GM12891 (cell line): ENCODE data around the gene FGF13.

Experiments used
- DNase-seq: peaks from one replicate; pipeline ENCODE4 v3.0.0; 2011; ENCODE audit warnings: low spot score; ENCODE audit not compliant: insufficient read length
- FAIRE-seq: peaks from 2 replicates; lab custom pipeline; 2011; peaks lifted over from hg19 to GRCh38; lab: Jason Lieb, UNC
- PAX5 ChIP-seq: IDR thresholded peaks from 2 replicates; pipeline ENCODE4 v1.6.1; 2011; ENCODE audit warnings: low read length, moderate library complexity, mild to moderate bottlenecking; ENCODE audit not compliant: insufficient read depth, severe bottlenecking
- POLR2A ChIP-seq: IDR thresholded peaks from 2 replicates; pipeline ENCODE4 v1.6.1; 2011; ENCODE audit warnings: low read depth, low read length, control low read depth
- POLR2AphosphoS5 ChIP-seq: IDR thresholded peaks from 2 replicates; pipeline ENCODE4 v1.6.1; 2011; ENCODE audit warnings: low read depth, low read length, control low read depth
- POU2F2 ChIP-seq: IDR thresholded peaks from 2 replicates; pipeline ENCODE4 v1.6.1; 2011; ENCODE audit warnings: low read depth, mild to moderate bottlenecking, control low read depth, low read length, moderate library complexity
- SPI1 ChIP-seq: IDR thresholded peaks from 2 replicates; pipeline ENCODE4 v1.6.1; 2011; ENCODE audit warnings: low read depth, low read length, control low read depth
- TAF1 ChIP-seq: IDR thresholded peaks from 2 replicates; pipeline ENCODE4 v1.6.1; 2011; ENCODE audit warnings: low read depth, low read length, control low read depth

Gene FGF13

DNA sequence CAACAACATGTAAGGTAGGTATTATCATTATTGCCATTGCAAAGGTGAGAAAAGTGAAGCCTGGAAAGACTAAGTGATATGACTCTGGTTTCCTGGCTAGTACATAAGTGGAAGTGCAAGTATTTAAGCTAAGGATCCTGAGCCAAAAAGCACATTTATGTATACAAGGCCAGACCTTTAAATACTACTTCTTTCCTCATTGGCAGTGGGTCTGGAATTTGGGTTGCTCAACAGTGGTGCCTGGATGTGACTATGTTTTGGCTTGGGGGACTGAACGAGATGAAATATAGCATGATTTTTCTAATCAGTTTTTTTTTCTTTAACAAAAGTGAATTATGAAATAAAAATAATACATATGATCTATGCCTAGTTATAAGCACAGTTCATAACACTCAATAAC, 7.4 kb upstream of the FGF13 start:
- TF ChIP-seq POLR2AphosphoS5 (no peak), POLR2A (no peak), TAF1 (no peak), POU2F2 (no peak), SPI1 (no peak), PAX5 (no peak)
- DNase-seq, result no peak
- FAIRE-seq, result no peak

DNA sequence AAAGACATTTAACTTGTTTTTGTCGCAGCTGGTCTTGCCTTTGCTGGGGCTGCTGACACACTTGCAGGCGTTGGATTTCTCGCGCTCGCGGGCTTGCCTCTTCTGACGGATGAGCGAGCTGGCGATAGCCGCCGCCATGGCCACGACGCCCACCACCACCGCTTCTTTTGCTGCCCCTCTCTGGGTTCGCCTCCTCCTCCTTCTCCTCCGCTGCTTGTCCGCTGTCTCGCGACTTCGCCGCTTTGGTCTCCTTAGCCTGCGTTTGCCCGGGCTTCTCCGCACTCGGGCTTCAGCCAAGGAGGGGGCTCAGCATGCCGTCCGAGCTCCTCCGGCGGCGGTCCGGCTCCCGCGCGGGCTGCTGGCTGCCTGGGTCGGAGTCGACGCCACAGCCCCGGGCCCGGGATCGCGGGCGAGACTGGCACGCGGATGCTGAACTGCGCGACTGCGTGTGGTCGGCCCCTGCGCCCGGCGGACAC, 613 bp downstream of the FGF13 start:
- no peak for TF ChIP-seq POU2F2
- no peak for TF ChIP-seq PAX5
- TF ChIP-seq SPI1, result no peak
- TF ChIP-seq TAF1, result no peak
- TF ChIP-seq POLR2AphosphoS5, result no peak
- no peak for FAIRE-seq
- no peak for DNase-seq

DNA sequence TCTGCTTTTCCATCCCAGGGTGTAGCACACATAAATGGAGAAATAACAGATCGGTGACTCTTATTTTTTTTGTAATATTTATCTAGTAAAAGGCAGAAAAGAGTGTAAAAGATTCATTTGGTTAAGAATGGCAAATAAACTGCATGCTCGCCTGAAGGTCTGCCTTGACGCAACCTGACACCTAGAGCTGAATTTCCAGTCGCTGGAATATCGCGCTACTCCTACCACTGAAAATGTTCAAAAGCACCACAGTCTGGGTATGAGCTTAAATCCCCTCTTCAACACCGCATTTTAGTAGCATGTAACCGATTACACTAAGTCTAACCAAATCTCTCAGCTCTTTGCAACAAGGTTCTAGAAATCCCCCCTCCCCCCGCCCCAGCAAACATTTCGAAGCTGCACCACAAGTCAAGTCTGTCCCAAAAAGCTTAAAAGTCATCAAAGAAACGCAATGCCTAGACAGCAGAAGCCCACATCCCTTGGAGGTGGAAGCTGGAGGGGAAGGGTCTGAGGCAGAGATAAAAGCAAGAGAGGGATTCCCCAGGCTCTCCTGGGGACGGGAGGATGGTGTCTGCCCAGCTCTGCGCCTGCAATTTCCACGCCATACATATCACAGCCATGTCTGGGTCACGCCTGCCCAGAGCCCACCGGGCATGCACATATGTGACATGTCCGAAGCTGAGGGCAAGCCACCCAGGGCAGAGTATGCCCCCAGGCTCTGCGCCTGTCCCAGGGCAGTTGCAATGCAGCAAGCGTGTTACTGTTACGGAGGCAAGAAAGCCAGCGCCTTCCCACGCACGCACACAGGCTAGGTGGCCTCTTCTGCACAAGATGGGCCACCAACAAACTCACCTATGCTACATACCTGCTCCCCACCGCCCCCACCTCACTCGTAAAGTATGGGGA, 1.4 kb downstream of the FGF13 start:
- DNase-seq, result no peak
- no peak for FAIRE-seq
- TF ChIP-seq POLR2A, result no peak
- TF ChIP-seq POLR2AphosphoS5, result no peak
- TF ChIP-seq PAX5, result no peak
- TF ChIP-seq POU2F2, result no peak
- TF ChIP-seq SPI1, result no peak
- no peak for TF ChIP-seq TAF1

DNA sequence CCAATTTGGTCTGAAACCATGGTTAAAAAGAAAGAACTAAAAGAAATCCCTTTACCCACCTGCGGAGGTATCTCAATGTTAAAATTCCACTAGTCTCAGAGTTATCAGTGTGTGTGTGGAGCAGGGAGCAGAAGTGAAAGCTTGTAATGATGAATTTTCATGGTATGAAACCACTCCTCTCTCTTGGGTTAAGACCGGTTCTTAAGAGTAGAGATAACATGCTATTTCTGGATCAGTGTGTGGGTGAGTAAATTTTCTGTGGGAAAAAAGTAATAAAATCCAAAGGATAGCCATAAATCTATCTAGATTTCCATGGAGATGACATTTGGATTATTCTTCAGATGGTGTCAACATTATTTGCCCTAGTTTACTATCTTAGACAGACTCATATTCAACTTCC, 3.2 kb downstream of the FGF13 start:
- DNase-seq (no peak), FAIRE-seq (no peak)
- TF ChIP-seq POU2F2 (no peak), SPI1 (no peak), TAF1 (no peak), POLR2AphosphoS5 (no peak), POLR2A (no peak), PAX5 (no peak)

GRCh38 chrX:138704596-138704995, 6.9 kb downstream of the FGF13 start:
- TF ChIP-seq POLR2A, result no peak
- no peak for FAIRE-seq

GRCh38 chrX:138704101-138704500, 7.4 kb downstream of the FGF13 start:
- DNase-seq, result no peak
- FAIRE-seq, result no peak
- TF ChIP-seq TAF1 (no peak), SPI1 (no peak), POLR2A (no peak)

More at GRCh38 chrX:138704596-138704995, 6.9 kb downstream of the FGF13 start:
- no peak for DNase-seq

- FAIRE-seq, result no peak
- DNase-seq, result no peak
- no peak for TF ChIP-seq POLR2AphosphoS5
- TF ChIP-seq POLR2A, result no peak
- no peak for TF ChIP-seq POU2F2
- TF ChIP-seq PAX5, result no peak
- TF ChIP-seq TAF1, result no peak
- no peak for TF ChIP-seq SPI1
These were observed 18.9 kb downstream of the FGF13 start for GRCh38 chrX:138692591-138692990.

DNA sequence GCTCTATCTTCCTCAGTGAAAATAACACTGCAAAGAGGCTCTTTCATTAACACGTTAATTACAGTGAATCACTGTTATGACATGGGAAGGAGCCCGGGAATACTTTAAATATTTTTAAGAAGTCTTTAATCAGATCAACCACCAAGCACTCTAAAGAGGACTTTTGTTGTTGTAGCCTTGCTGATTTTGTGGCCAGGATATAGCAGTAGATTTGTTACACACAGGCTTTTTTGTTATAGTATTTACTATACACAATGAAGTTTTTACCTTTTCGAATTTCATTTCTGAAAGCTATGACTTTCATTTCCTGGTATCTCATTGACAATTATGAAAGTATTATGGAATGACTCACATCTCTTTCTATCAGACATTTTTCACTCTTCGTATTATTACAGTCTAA, 20.3 kb downstream of the FGF13 start:
- FAIRE-seq, result no peak
- no peak for DNase-seq
- no peak for TF ChIP-seq POU2F2
- TF ChIP-seq PAX5, result no peak

DNA sequence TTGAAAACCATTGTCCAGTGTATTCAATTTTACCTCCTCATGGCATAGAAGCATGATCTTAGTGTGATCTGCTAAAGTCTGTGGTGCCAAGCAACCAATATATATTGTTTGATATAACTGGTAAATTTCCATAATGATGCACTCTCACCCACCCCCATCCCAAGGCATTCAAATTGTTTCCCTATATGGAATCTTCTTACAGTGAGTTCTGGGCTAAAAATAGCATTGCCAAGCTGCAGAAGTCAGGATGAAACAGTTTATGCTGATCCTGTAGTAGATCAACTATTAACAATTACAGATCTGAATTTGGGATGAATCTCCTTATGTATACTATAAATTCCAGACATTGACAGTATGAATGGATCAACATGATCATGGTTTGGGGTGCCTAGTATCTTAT, 20.9 kb downstream of the FGF13 start:
- FAIRE-seq, result no peak
- DNase-seq, result no peak
- no peak for TF ChIP-seq TAF1
- TF ChIP-seq SPI1, result no peak
- TF ChIP-seq POLR2AphosphoS5, result no peak
- TF ChIP-seq PAX5, result no peak
- TF ChIP-seq POU2F2, result no peak
- no peak for TF ChIP-seq POLR2A

DNA sequence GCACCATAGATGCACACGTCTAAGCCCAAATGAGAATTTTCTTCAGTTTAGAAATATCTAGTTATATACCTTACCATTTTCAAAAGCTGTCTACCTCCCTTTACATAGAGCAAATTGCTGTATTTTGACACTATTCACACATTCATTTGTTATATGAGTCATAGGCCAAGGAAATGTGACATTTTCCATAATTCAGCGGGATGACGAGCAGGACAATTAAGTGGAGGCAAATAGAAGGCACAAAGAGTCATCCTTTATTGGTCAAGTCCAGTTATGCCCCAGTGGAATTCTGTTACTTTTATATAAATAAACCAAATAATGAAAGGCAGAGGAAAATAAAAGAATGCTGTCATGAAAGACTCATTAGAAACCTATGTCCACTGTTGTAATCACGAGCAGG, 27.9 kb downstream of the FGF13 start:
- TF ChIP-seq TAF1 (no peak), POLR2AphosphoS5 (no peak), POLR2A (no peak), SPI1 (no peak), PAX5 (no peak), POU2F2 (no peak)
- DNase-seq (no peak), FAIRE-seq (no peak)

DNA sequence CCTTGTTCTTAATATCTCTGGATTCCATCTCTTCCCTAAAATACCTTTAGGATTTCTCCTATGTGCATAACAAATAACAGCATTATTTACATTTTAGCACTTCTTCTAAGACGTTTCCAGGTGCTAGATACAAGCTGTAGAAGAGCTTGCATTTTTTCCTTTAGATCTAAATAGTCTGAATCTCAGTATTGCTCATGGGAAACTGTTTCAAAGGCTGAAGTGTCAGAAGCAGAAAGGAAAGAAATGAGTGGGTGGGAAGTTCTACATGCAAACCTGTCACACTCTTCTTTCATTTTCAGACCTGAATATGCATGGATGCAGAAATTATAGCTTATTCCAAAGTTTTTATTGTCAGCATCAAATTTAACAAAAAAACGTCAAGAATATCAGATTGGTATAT, 41.8 kb downstream of the FGF13 start:
- DNase-seq, result no peak
- FAIRE-seq, result no peak
- TF ChIP-seq SPI1, result no peak
- TF ChIP-seq TAF1, result no peak
- TF ChIP-seq POLR2AphosphoS5, result no peak
